ENCODE measurements around the gene JOSD2. TPM values are rescaled to one million over a fixed set of nuclear protein-coding genes. Genes with fewer than 3 reads are reported as not detected.

The JOSD2 gene
- total and polyA plus RNA-seq, 2 of the 4 experiments (the other 2 are of a cell fraction) = 12.2 to 54.1 TPM

DNA sequence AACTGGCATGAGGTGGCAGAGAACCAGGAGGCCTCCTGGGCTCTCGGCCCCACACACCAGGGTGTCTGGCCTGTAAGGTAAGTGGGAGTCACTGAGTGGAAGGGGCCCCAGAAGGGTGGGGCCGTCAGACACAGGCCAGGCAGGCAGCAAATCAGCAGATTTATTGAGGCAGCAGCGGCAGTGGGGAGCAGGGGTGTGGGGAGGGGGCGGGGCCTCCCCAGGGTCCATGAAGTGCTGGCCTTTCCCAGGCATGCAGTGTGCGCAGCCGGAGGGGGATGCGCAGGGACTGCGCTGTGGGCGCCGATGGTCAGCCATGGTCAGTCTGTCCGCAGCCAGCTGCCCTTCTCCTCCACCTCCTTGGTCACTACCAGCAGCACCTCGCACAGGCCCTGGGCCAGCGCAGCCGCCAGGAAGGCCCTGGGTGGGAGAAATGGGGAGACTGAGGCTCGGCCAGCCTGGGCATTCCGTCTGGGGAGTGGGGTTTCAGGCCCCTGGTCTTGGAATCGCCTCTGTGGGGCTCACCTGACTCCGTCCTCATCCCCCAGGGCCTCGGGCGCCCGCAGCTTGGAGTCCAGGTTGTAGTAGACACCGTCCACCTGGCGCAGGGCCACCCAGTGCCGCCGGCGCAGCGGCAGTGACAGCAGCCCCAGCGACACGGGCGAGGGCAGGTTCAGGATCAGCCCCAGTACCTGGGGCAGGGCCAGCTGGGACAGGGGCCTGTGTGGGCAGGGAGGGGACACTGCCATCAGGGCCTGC, 5.0 kb downstream of the JOSD2 start:
- Histone ChIP-seq H2BK15ac (ENCODE audit: low read depth, low read length) (no peak overlapping the region), H3K9ac (ENCODE audit: low read depth, low read length) (no peak overlapping the region), H2BK20ac (ENCODE audit: low read depth, low read length) (no peak overlapping the region), H3K4me1 (ENCODE audit: control insufficient read depth, insufficient read depth, low read length) (peaks cover 3% of the 10 kb centered on the region), H2AFZ (replicated peaks; ENCODE audit: low read length, poor library complexity) (no peak overlapping the region), H4K91ac (ENCODE audit: insufficient read depth, low read depth, low read length) (no peak overlapping the region), H4K20me1 (ENCODE audit: insufficient read depth, low read length) (no peaks in the 10 kb centered on the region), H3K23ac (ENCODE audit: low read depth, low read length) (no peak overlapping the region), H3K18ac (ENCODE audit: low read depth, low read length) (no peak overlapping the region), H3K4ac (ENCODE audit: low read depth, low read length) (no peak overlapping the region), H4K5ac (ENCODE audit: low read depth, low read length) (no peak overlapping the region), H3K79me1 (ENCODE audit: low read depth in 1 of 2, low read length in 2 of 2) (peaks cover 5 to 10% of the 10 kb centered on the region in 2 experiments; a peak in 3 of 4 replicates), H3K4me3 (ENCODE audit: insufficient read depth, low read depth, low read length) (no peak overlapping the region), H3K14ac (replicated peaks; ENCODE audit: low read depth, low read length) (no peak overlapping the region), H2AK5ac (ENCODE audit: low read depth, low read length) (no peak overlapping the region), H3K36me3 (ENCODE audit: control insufficient read depth, insufficient read depth, low read length) (peaks cover 3% of the 10 kb centered on the region; the same call in 1 of the 2 replicates), H2BK5ac (ENCODE audit: low read depth, low read length, poor library complexity, severe bottlenecking) (no peak overlapping the region), H2BK120ac (ENCODE audit: low read depth, low read length) (no peak overlapping the region), H4K8ac (ENCODE audit: low read depth in 2 of 2, low read length in 2 of 2) (no peak overlapping the region), H3K4me2 (ENCODE audit: low read depth, low read length) (no peak overlapping the region), H3K9me1 (ENCODE audit: insufficient read depth, low read length) (no peaks in the 10 kb centered on the region), H3K27me3 (ENCODE audit: control insufficient read depth, insufficient read depth, low read length) (peaks cover 4% of the 10 kb centered on the region; the same call in 1 of the 2 replicates), H2AK9ac (replicated peaks; ENCODE audit: low read depth, low read length, poor library complexity) (no peak overlapping the region), H3K56ac (ENCODE audit: extremely low read depth, insufficient read depth, low read length) (no peak overlapping the region), H3K9me3 (ENCODE audit: control insufficient read depth, insufficient read depth, low read length) (no peaks in the 10 kb centered on the region), H3K27ac (ENCODE audit: insufficient read depth, low read length) (no peak overlapping the region)
- ATAC-seq (ENCODE audit: low read depth) (no peak), DNase-seq (no peak)
- dilution Hi-C loops (cut with HindIII; ENCODE audit: low sequenced_read_pairs, unreplicated experiment) = no loop called here
- ChIA-PET CTCF (no interaction called here), POLR2A (ENCODE audit: unreplicated experiment) (no interaction called here)
- TF ChIP-seq, protein P1, sequence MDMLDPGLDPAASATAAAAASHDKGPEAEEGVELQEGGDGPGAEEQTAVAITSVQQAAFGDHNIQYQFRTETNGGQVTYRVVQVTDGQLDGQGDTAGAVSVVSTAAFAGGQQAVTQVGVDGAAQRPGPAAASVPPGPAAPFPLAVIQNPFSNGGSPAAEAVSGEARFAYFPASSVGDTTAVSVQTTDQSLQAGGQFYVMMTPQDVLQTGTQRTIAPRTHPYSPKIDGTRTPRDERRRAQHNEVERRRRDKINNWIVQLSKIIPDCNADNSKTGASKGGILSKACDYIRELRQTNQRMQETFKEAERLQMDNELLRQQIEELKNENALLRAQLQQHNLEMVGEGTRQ (IDR thresholded peaks at IDR 0.05; ENCODE audit: low read depth, low read length) = no peak
- TF ChIP-seq POLR2A (IDR thresholded peaks at IDR 0.05; ENCODE audit: low read depth, low read length) (no peak), FOS (IDR thresholded peaks at IDR 0.05; ENCODE audit: low read depth, low read length) (no peak), RCOR1 (IDR thresholded peaks at IDR 0.05; ENCODE audit: insufficient replicate concordance, low read length) (no peak), CHD1 (IDR thresholded peaks at IDR 0.05; ENCODE audit: low read depth, low read length) (no peak), BHLHE40 (IDR thresholded peaks at IDR 0.05; ENCODE audit: low read depth, low read length) (no peak), MAZ (IDR thresholded peaks at IDR 0.05; ENCODE audit: borderline replicate concordance, low read depth, low read length) (no peak), RAD21 (IDR thresholded peaks at IDR 0.05; ENCODE audit: low read length) (no peak), CEBPB (IDR thresholded peaks at IDR 0.05; ENCODE audit: low read depth, low read length) (no peak), SMC3 (IDR thresholded peaks at IDR 0.05; ENCODE audit: low read depth, low read length) (no peak), MXI1 (IDR thresholded peaks at IDR 0.05; ENCODE audit: borderline replicate concordance, low read depth, low read length) (no peak), RFX5 (IDR thresholded peaks at IDR 0.05; ENCODE audit: low read depth, low read length) (no peak), MAFK (IDR thresholded peaks at IDR 0.05; ENCODE audit: low read depth, low read length) (no peak), NFE2L2 (IDR thresholded peaks at IDR 0.05; ENCODE audit: low read depth, low read length) (no peak)
- TF ChIP-seq, protein P2, sequence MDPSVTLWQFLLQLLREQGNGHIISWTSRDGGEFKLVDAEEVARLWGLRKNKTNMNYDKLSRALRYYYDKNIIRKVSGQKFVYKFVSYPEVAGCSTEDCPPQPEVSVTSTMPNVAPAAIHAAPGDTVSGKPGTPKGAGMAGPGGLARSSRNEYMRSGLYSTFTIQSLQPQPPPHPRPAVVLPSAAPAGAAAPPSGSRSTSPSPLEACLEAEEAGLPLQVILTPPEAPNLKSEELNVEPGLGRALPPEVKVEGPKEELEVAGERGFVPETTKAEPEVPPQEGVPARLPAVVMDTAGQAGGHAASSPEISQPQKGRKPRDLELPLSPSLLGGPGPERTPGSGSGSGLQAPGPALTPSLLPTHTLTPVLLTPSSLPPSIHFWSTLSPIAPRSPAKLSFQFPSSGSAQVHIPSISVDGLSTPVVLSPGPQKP (IDR thresholded peaks at IDR 0.05; ENCODE audit: borderline replicate concordance, low read depth, low read length) = no peak
- TF ChIP-seq, protein P3, sequence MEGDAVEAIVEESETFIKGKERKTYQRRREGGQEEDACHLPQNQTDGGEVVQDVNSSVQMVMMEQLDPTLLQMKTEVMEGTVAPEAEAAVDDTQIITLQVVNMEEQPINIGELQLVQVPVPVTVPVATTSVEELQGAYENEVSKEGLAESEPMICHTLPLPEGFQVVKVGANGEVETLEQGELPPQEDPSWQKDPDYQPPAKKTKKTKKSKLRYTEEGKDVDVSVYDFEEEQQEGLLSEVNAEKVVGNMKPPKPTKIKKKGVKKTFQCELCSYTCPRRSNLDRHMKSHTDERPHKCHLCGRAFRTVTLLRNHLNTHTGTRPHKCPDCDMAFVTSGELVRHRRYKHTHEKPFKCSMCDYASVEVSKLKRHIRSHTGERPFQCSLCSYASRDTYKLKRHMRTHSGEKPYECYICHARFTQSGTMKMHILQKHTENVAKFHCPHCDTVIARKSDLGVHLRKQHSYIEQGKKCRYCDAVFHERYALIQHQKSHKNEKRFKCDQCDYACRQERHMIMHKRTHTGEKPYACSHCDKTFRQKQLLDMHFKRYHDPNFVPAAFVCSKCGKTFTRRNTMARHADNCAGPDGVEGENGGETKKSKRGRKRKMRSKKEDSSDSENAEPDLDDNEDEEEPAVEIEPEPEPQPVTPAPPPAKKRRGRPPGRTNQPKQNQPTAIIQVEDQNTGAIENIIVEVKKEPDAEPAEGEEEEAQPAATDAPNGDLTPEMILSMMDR (conservative IDR thresholded peaks at IDR 0.05; ENCODE audit: low read depth, low read length) = no peak
- no TSS peak for BruUV-seq (replicated peaks)
- in situ Hi-C loops (cut with MboI; ENCODE audit: low sequenced_read_pairs) = no loop called here
- 90% methylated on average over 9 of the region's 30 CpGs; no CpG with 5 or more reads in 1 of the 2 experiments for WGBS, 2 experiments (ENCODE audit: extremely low coverage in 2 of 2, insufficient read length in 1 of 2)
- intact Hi-C loops (cut with micrococcal nuclease) = no loop called here

Measured in IMR-90 (cell line).